Measurements from ENCODE around the gene SCARF2.

SCARF2 gene

GRCh38 chr22:20435436-20436306, 2.0 kb downstream of the SCARF2 start:
- H3K9ac ChIP-seq (ENCODE audit: low read length): no peak overlapping the region
- H3K27ac ChIP-seq (ENCODE audit: low read length): no peak overlapping the region
- H2AFZ ChIP-seq (ENCODE audit: low read depth, low read length): no peak overlapping the region
- H3K27me3 ChIP-seq (ENCODE audit: low read depth, low read length): no peaks in the 10 kb centered on the region
- H3K79me2 ChIP-seq (ENCODE audit: low read length): no peaks in the 10 kb centered on the region
- no peak overlapping the region for H3K4me3 ChIP-seq (ENCODE audit: low read length)
- no peaks in the 10 kb centered on the region for H3K36me3 ChIP-seq (replicated peaks; ENCODE audit: low read depth, low read length)
- H3K4me1 ChIP-seq (ENCODE audit: low read length): no peaks in the 10 kb centered on the region
- no peak for TF ChIP-seq EZH2phosphoT487 (IDR thresholded peaks at IDR 0.05; ENCODE audit: low read depth)
- TF ChIP-seq CTCF (IDR thresholded peaks at IDR 0.05; ENCODE audit: low read depth, low read length): no peak
- no peak overlapping the region for H3K4me2 ChIP-seq (ENCODE audit: low read length)
- no peaks in the 10 kb centered on the region for H4K20me1 ChIP-seq (ENCODE audit: insufficient read depth, low read length)
- H3K9me3 ChIP-seq (ENCODE audit: insufficient read depth, low read length): no peaks in the 10 kb centered on the region

- Histone ChIP-seq H3K4me1 (ENCODE audit: low read length) (no peaks in the 10 kb centered on the region), H3K27ac (ENCODE audit: low read length) (no peak overlapping the region), H3K36me3 (replicated peaks; ENCODE audit: low read depth, low read length) (no peaks in the 10 kb centered on the region), H4K20me1 (ENCODE audit: insufficient read depth, low read length) (no peaks in the 10 kb centered on the region), H2AFZ (ENCODE audit: low read depth, low read length) (no peak overlapping the region), H3K27me3 (ENCODE audit: low read depth, low read length) (no peaks in the 10 kb centered on the region), H3K4me2 (ENCODE audit: low read length) (no peak overlapping the region), H3K79me2 (ENCODE audit: low read length) (no peaks in the 10 kb centered on the region), H3K9me3 (ENCODE audit: insufficient read depth, low read length) (no peaks in the 10 kb centered on the region), H3K4me3 (ENCODE audit: low read length) (no peak overlapping the region), H3K9ac (ENCODE audit: low read length) (no peak overlapping the region)
- TF ChIP-seq EZH2phosphoT487 (IDR thresholded peaks at IDR 0.05; ENCODE audit: low read depth): no peak
These were observed 2.9 kb downstream of the SCARF2 start for GRCh38 chr22:20434773-20435172.

GRCh38 chr22:20434264-20434751, 3.3 kb downstream of the SCARF2 start:
- no peaks in the 10 kb centered on the region for H3K79me2 ChIP-seq (ENCODE audit: low read length)
- no peak overlapping the region for H3K27ac ChIP-seq (ENCODE audit: low read length)
- no peaks in the 10 kb centered on the region for H4K20me1 ChIP-seq (ENCODE audit: insufficient read depth, low read length)
- no peak overlapping the region for H3K4me3 ChIP-seq (ENCODE audit: low read length)
- H3K36me3 ChIP-seq (replicated peaks; ENCODE audit: low read depth, low read length): no peaks in the 10 kb centered on the region
- no peak overlapping the region for H3K4me2 ChIP-seq (ENCODE audit: low read length)
- H2AFZ ChIP-seq (ENCODE audit: low read depth, low read length): no peak overlapping the region
- H3K9me3 ChIP-seq (ENCODE audit: insufficient read depth, low read length): no peaks in the 10 kb centered on the region
- H3K4me1 ChIP-seq (ENCODE audit: low read length): no peaks in the 10 kb centered on the region
- TF ChIP-seq CTCF (IDR thresholded peaks at IDR 0.05; ENCODE audit: low read depth, low read length) (no peak), EZH2phosphoT487 (IDR thresholded peaks at IDR 0.05; ENCODE audit: low read depth) (no peak)
- no peaks in the 10 kb centered on the region for H3K27me3 ChIP-seq (ENCODE audit: low read depth, low read length)
- H3K9ac ChIP-seq (ENCODE audit: low read length): no peak overlapping the region

- H3K4me1 ChIP-seq (ENCODE audit: low read length): no peaks in the 10 kb centered on the region
- no peak for TF ChIP-seq CTCF (IDR thresholded peaks at IDR 0.05; ENCODE audit: low read depth, low read length)
- TF ChIP-seq EZH2phosphoT487 (IDR thresholded peaks at IDR 0.05; ENCODE audit: low read depth): no peak
- no peak overlapping the region for H3K9ac ChIP-seq (ENCODE audit: low read length)
- no peak overlapping the region for H2AFZ ChIP-seq (ENCODE audit: low read depth, low read length)
- no peaks in the 10 kb centered on the region for H3K36me3 ChIP-seq (replicated peaks; ENCODE audit: low read depth, low read length)
- no peak overlapping the region for H3K27ac ChIP-seq (ENCODE audit: low read length)
- no peaks in the 10 kb centered on the region for H3K79me2 ChIP-seq (ENCODE audit: low read length)
- no peak overlapping the region for H3K4me2 ChIP-seq (ENCODE audit: low read length)
- H3K27me3 ChIP-seq (ENCODE audit: low read depth, low read length): no peaks in the 10 kb centered on the region
- no peak overlapping the region for H3K4me3 ChIP-seq (ENCODE audit: low read length)
- no peaks in the 10 kb centered on the region for H3K9me3 ChIP-seq (ENCODE audit: insufficient read depth, low read length)
- H4K20me1 ChIP-seq (ENCODE audit: insufficient read depth, low read length): no peaks in the 10 kb centered on the region
These were observed 3.9 kb downstream of the SCARF2 start for GRCh38 chr22:20433686-20434241.

All from OCI-LY3 (cell line).